Spleen (tissue), 11 donors: ENCODE results near the gene SDC3. TPM values are rescaled to one million over a fixed set of nuclear protein-coding genes. Genes with fewer than 3 reads are reported as not detected.
A peak's percentile ranks its signal among the peaks of the same experiment; 100 is the strongest.

Experiments
- DNase-seq: peaks from one replicate; pipeline ENCODE4 v3.0.0-alpha.2; 2020
- H3K27ac ChIP-seq, 8 donors: fragments of 200-600 bp; sonication (generic) in 7 of 8; 1 replicate in 4 of 8; 2 replicates in 4 of 8; pipeline versions ENCODE4 v1.5.0 to v1.8.0; 2016 to 2021; ENCODE audit warnings: inconsistent platforms in 4 of 8, mild to moderate bottlenecking in 4 of 8, moderate library complexity in 1 of 8
- H3K27me3 ChIP-seq, 7 donors: fragments of 200-600 bp; sonication (generic) in 6 of 7; replicated peaks in 1 of 7; 1 replicate in 4 of 7; 2 replicates in 3 of 7; pipeline versions ENCODE4 v1.5.0 to v1.8.0; 2016 to 2021; ENCODE audit warnings: inconsistent platforms in 3 of 7, mild to moderate bottlenecking in 1 of 7
- H3K36me3 ChIP-seq, 6 donors: fragments of 200-600 bp; sonication (generic) in 5 of 6; 1 replicate in 4 of 6; 2 replicates in 2 of 6; pipeline versions ENCODE4 v1.5.0 to v1.8.0; 2016 to 2021; ENCODE audit warnings: inconsistent platforms in 2 of 6
- H3K4me1 ChIP-seq, 6 donors: fragments of 200-600 bp; sonication (generic) in 5 of 6; 1 replicate in 3 of 6; 2 replicates in 3 of 6; pipeline versions ENCODE4 v1.5.0 to v1.8.0; 2016 to 2021; ENCODE audit warnings: inconsistent platforms in 3 of 6
- H3K4me3 ChIP-seq, 8 donors: fragments of 200-600 bp; sonication (generic) in 7 of 8; 1 replicate in 4 of 8; 2 replicates in 4 of 8; pipeline versions ENCODE4 v1.5.0 to v1.8.0; 2016 to 2021; ENCODE audit warnings: inconsistent platforms in 4 of 8, mild to moderate bottlenecking in 4 of 8, moderate library complexity in 2 of 8
- H3K9me3 ChIP-seq, 8 donors: fragments of 200-600 bp; sonication (generic) in 7 of 8; 1 replicate in 4 of 8; 2 replicates in 4 of 8; pipeline versions ENCODE4 v1.5.0 to v1.8.0; 2016 to 2021; ENCODE audit warnings: inconsistent platforms in 4 of 8
- CTCF ChIP-seq, 11 experiments: fragments of 200-600 bp in 7 of 11; fragments of 450-650 bp in 4 of 11; sonication (generic) in 4 of 11; IDR thresholded peaks in 8 of 11; conservative IDR thresholded peaks in 3 of 11; 1 replicate in 7 of 11; 2 replicates in 4 of 11; pipeline versions ENCODE4 v1.4.0 to v1.8.0; 2016 to 2021; ENCODE audit warnings: antibody characterized with exemption in 11 of 11, inconsistent platforms in 4 of 11, mild to moderate bottlenecking in 1 of 11
- POLR2A ChIP-seq, 3 donors: fragments of 450-650 bp; IDR thresholded peaks; one replicate each; pipeline ENCODE4 v1.5.1; 2017; ENCODE audit warnings: antibody characterized with exemption in 3 of 3, mild to moderate bottlenecking in 1 of 3
- POLR2AphosphoS5 ChIP-seq, 3 donors: sonication (generic); formaldehyde crosslinking; IDR thresholded peaks; one replicate each; pipeline ENCODE4 v1.5.1; 2017; ENCODE audit warnings: antibody characterized with exemption in 3 of 3
- WGBS, 5 donors: extraction: QIAGEN DNeasy Blood & Tissue Kit in 3 of 5; methylation state at CpG; one replicate each; pipeline versions ENCODE4 v1.1.5 to v1.1.7; 2013 to 2018; 5-methylcytosine and 5-hydroxymethylcytosine counted together
- intact Hi-C: fragments of 100-400 bp; cut with DNase I; formaldehyde crosslinking; loops from one replicate; pipeline ENCODE4 v1.15.0; 2023; ENCODE audit warnings: low total_unique reads
- polyA plus RNA-seq, 3 donors: library from polyadenylated mRNA; stranded (reverse); fragments of 200-250 nt; gene quantifications; one replicate each; pipeline ENCODE4 v1.2.1, GENCODE V29; 2013
- total RNA-seq, 7 donors: library from RNA; depleted of rRNA in 3 of 7; stranded (reverse); fragments of >200 nt in 3 of 7; fragmentation: NEBNext Ultra II Directional in 4 of 7; extraction: Animal tissue kit (Norgen Biotek cat#: 25700) in 4 of 7; gene quantifications; one replicate each; pipeline versions ENCODE4 v1.1.0 to v1.2.1, GENCODE V29; 2016 to 2021
- donor health status: healthy with polysubstance abuse.
- donor health status: DM: no; HTN: no; CAD: no; lungs with moderate emphysema.
- donor health status: DM: no; HTN: no; CAD: no.
- donor health status: Bipolar disorder and iron deficiency.
- donor health status: healthy.
- donor health status: DM: no; HTN: no; CAD: no.
- donor health status: DM: yes; HTN: yes; CAD: no.

Gene SDC3
- total and polyA plus RNA-seq, 10 donors = 8.0 to 347 (median 159) TPM

- no peak for DNase-seq
- Histone ChIP-seq H3K27me3 (no peaks in the 10 kb centered on the region), H3K9me3 (no peaks in the 10 kb centered on the region), H3K4me1 (peaks cover 10 to 91% (median 48%) of the 10 kb centered on the region in 6 donors), H3K4me3 (no peak overlapping the region), H3K27ac (peak overlapping the region in 3 of 8 donors; percentile 32 to 51 (median 45)), H3K36me3 (no peaks in the 10 kb centered on the region)
- intact Hi-C loops = no loop called here
- TF ChIP-seq POLR2AphosphoS5 (IDR thresholded peaks at IDR 0.05) (peak; percentile 26 to 55 (median 50)), CTCF (IDR thresholded peaks at IDR 0.05 in 8 of 11, conservative IDR thresholded peaks at IDR 0.05 in 3 of 11) (no peak)
- WGBS, 5 donors = 53 to 70% (median 68%) methylated on average over 8 to 10 of the region's 10 CpGs
Measured at GRCh38 chr1:30890502-30891226, 17.9 kb downstream of the SDC3 start.

- H3K9me3 ChIP-seq = no peaks in the 10 kb centered on the region
- peaks cover 10 to 84% (median 46%) of the 10 kb centered on the region in 6 donors for H3K4me1 ChIP-seq
- H3K4me3 ChIP-seq = no peak overlapping the region
- peak overlapping the region in 1 of 8 donors; percentile 63 for H3K27ac ChIP-seq
- no peaks in the 10 kb centered on the region for H3K36me3 ChIP-seq
- WGBS, 5 donors = 80 to 94% (median 92%) methylated on average over 5 of the region's 5 CpGs
- intact Hi-C loops = no loop called here
- DNase-seq = no peak
- no peak for TF ChIP-seq CTCF (IDR thresholded peaks at IDR 0.05 in 8 of 11, conservative IDR thresholded peaks at IDR 0.05 in 3 of 11)
- TF ChIP-seq POLR2A (IDR thresholded peaks at IDR 0.05) = no peak
- TF ChIP-seq POLR2AphosphoS5 (IDR thresholded peaks at IDR 0.05) = no peak
- H3K27me3 ChIP-seq = no peaks in the 10 kb centered on the region
Measured at GRCh38 chr1:30889511-30889910, 19.0 kb downstream of the SDC3 start.

GRCh38 chr1:30888975-30889374 lies 19.6 kb downstream of the SDC3 start:
- no peaks in the 10 kb centered on the region for H3K36me3 ChIP-seq
- TF ChIP-seq CTCF (IDR thresholded peaks at IDR 0.05 in 8 of 11, conservative IDR thresholded peaks at IDR 0.05 in 3 of 11) = no peak
- TF ChIP-seq POLR2AphosphoS5 (IDR thresholded peaks at IDR 0.05) = no peak
- no peak for TF ChIP-seq POLR2A (IDR thresholded peaks at IDR 0.05)
- H3K4me3 ChIP-seq = no peak overlapping the region
- no peaks in the 10 kb centered on the region for H3K9me3 ChIP-seq
- H3K27me3 ChIP-seq = no peaks in the 10 kb centered on the region
- DNase-seq = no peak
- WGBS, 5 donors = 79 to 92% (median 80%) methylated on average over 1 to 3 of the region's 3 CpGs
- H3K4me1 ChIP-seq = peaks cover 10 to 89% (median 48%) of the 10 kb centered on the region in 6 donors
- H3K27ac ChIP-seq = peak overlapping the region in 5 of 8 donors; percentile 48 to 66 (median 55)
- intact Hi-C loops = no loop called here

GRCh38 chr1:30888391-30888790 lies 20.2 kb downstream of the SDC3 start:
- TF ChIP-seq POLR2AphosphoS5 (IDR thresholded peaks at IDR 0.05) = peak in 2 of 3 donors; percentile 30 to 40
- TF ChIP-seq CTCF (IDR thresholded peaks at IDR 0.05 in 8 of 11, conservative IDR thresholded peaks at IDR 0.05 in 3 of 11) = no peak
- H3K4me1 ChIP-seq = peaks cover 10 to 89% (median 51%) of the 10 kb centered on the region in 6 donors
- intact Hi-C loops = no loop called here
- DNase-seq = no peak
- H3K27me3 ChIP-seq = no peaks in the 10 kb centered on the region
- peak overlapping the region in 6 of 8 donors; percentile 19 to 66 (median 53) for H3K27ac ChIP-seq
- no peak overlapping the region for H3K4me3 ChIP-seq
- 49 to 53% (median 52%) methylated on average over 8 of the region's 8 CpGs for WGBS, 5 donors
- H3K9me3 ChIP-seq = no peaks in the 10 kb centered on the region
- no peaks in the 10 kb centered on the region for H3K36me3 ChIP-seq
